Right atrium auricular region (tissue), 2 donors: ENCODE measurements around the gene PRDX1. TPM values are rescaled to one million over a fixed set of nuclear protein-coding genes. Genes with fewer than 3 reads are reported as not detected.
"Not testable (repeated sequence)": the region's sequence is repeated elsewhere in the genome, so short reads cannot be mapped to it uniquely, and the experiment has no call there.

Source experiments
- DNase-seq: peaks from one replicate; pipeline ENCODE4 v3.0.0-alpha.2; 2019; ENCODE audit warnings: low spot score
- H3K27ac ChIP-seq, 2 donors: fragments of 200-600 bp; sonication (generic); 1 replicate in 1 of 2; 2 replicates in 1 of 2; pipeline ENCODE4 v1.5.1; 2016 to 2019
- H3K27me3 ChIP-seq, 2 donors: fragments of 200-600 bp; sonication (generic); one replicate each; pipeline versions ENCODE4 v1.5.1 to v1.6.0; 2017 to 2019
- H3K36me3 ChIP-seq: fragments of 200-600 bp; sonication (generic); one replicate; pipeline ENCODE4 v1.5.1; 2016
- H3K4me1 ChIP-seq, 2 donors: fragments of 200-600 bp; sonication (generic); one replicate each; pipeline versions ENCODE4 v1.5.1 to v1.6.0; 2017 to 2019
- H3K4me3 ChIP-seq, 2 donors: fragments of 200-600 bp; sonication (generic); 1 replicate in 1 of 2; 2 replicates in 1 of 2; pipeline ENCODE4 v1.5.1; 2017 to 2019; ENCODE audit warnings: mild to moderate bottlenecking in 1 of 2, moderate library complexity in 1 of 2
- H3K9me3 ChIP-seq, 2 donors: fragments of 200-600 bp; sonication (generic); one replicate each; pipeline ENCODE4 v1.5.1; 2019
- total RNA-seq, 2 donors: library from RNA; depleted of rRNA; stranded (reverse); fragments of >200 nt; gene quantifications; one replicate each; pipeline ENCODE4 v1.1.0, GENCODE V29; 2016
- TF ChIP-seq, protein P1 (sequence below), 2 donors: fragments of 200-600 bp; sonication (generic); IDR thresholded peaks; one replicate each; pipeline ENCODE4 v1.5.1; 2019; ENCODE audit warnings: antibody characterized with exemption in 2 of 2

The PRDX1 gene
- total RNA-seq, 2 donors from 2014 or later, result 371 to 655 TPM

DNA sequence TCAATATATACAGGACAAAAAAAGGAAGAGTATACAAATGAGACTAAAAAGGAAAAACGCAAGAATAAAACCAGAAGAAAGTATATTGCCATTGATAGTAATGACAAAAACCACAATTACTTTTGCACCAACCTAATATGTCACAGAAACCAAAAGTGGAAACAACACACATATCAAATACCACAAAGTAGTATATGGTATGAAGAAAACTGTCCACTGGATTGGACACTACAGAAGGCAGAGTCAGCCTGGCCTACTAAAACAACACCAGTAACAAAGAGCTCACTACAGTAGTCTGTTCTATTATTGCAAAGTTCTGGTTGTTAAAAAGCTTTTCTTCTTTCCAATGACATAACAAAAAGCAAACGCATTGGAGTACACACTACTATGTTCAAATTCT, 48.4 kb downstream of the PRDX1 start:
- DNase-seq, result no peak
- TF ChIP-seq, protein P1, sequence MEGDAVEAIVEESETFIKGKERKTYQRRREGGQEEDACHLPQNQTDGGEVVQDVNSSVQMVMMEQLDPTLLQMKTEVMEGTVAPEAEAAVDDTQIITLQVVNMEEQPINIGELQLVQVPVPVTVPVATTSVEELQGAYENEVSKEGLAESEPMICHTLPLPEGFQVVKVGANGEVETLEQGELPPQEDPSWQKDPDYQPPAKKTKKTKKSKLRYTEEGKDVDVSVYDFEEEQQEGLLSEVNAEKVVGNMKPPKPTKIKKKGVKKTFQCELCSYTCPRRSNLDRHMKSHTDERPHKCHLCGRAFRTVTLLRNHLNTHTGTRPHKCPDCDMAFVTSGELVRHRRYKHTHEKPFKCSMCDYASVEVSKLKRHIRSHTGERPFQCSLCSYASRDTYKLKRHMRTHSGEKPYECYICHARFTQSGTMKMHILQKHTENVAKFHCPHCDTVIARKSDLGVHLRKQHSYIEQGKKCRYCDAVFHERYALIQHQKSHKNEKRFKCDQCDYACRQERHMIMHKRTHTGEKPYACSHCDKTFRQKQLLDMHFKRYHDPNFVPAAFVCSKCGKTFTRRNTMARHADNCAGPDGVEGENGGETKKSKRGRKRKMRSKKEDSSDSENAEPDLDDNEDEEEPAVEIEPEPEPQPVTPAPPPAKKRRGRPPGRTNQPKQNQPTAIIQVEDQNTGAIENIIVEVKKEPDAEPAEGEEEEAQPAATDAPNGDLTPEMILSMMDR (IDR thresholded peaks at IDR 0.05), result no peak

DNA sequence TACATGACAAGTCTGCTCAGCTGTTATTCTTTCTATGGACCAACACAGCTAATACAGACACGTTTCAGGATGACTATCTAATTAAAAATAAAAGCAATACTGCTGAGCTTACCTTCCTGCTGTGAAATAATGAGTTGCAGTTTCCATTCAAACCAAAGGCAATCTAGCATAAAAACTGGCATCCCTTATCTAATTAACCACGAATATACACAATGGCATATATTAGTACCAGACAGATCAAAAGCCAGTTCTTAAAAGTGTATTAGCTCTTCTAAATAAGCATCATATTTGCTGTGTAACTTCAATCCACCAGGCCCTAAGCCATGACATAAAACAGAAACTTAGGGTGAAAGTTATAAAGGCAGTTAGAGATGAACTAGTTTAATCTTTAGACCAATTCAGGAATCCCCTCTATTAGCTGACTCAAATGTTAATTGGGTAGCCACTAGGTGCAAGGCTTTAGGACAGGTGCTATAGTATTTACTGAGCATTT, 51.3 kb downstream of the PRDX1 start:
- H3K9me3 ChIP-seq, result no peaks in the 10 kb centered on the region
- DNase-seq, result no peak
- TF ChIP-seq, protein P1 (IDR thresholded peaks at IDR 0.05), result no peak
- H3K4me3 ChIP-seq, result no peak overlapping the region
- no peaks in the 10 kb centered on the region for H3K36me3 ChIP-seq
- H3K4me1 ChIP-seq, result no peaks in the 10 kb centered on the region
- no peaks in the 10 kb centered on the region for H3K27me3 ChIP-seq
- H3K27ac ChIP-seq, result no peak overlapping the region

More for the DNA sequence above, 48.4 kb downstream of the PRDX1 start:
- no peaks in the 10 kb centered on the region for H3K9me3 ChIP-seq
- no peaks in the 10 kb centered on the region for H3K4me1 ChIP-seq
- no peaks in the 10 kb centered on the region for H3K36me3 ChIP-seq
- no peak overlapping the region for H3K4me3 ChIP-seq
- H3K27me3 ChIP-seq, result no peaks in the 10 kb centered on the region
- no peak overlapping the region for H3K27ac ChIP-seq

DNA sequence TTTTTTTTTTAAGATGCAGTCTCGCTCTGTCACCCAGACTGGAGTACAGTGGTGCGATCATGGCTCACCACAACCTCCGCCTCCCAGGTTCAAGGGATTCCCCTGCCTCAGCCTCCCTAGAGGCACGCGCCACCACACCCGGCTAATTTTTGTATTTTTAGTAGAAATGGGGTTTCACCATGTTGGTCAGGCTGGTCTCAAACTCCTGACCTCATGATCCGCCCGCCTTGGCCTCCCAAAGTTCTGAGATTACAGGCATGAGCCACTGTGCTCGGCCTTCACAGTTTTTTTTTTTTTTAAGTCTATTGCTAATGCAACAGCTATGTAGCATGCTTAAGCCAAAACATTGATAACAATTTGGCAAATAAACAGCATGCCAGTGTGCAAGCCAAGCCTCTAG, 54.3 kb downstream of the PRDX1 start:
- H3K27me3 ChIP-seq, H3K9me3 ChIP-seq, H3K4me1 ChIP-seq, DNase-seq, H3K4me3 ChIP-seq, H3K36me3 ChIP-seq, H3K27ac ChIP-seq: not testable (repeated sequence)

DNA sequence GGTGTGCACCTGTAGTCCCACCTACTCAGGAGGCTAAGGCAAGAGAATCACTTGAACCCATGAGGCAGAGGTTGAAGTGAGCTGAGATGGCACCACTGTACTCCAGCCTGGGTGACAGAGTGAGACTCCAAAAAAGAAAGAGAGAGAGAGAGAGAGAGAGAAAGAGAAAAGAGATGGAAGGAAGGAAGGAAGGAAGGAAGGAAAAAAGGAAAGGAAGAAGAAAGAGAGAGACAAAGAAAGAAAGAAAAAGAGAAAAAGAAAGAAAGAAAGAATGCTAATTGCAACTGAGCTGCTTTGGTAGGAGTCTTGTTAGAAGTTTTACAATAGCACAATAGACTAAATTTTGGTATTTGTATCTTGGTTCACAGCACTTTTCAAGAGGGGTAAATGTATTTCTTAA, 56.4 kb downstream of the PRDX1 start:
- no peaks in the 10 kb centered on the region for H3K4me1 ChIP-seq
- no peak overlapping the region for H3K27ac ChIP-seq
- H3K36me3 ChIP-seq, result no peaks in the 10 kb centered on the region
- no peak overlapping the region for H3K4me3 ChIP-seq
- TF ChIP-seq, protein P1 (IDR thresholded peaks at IDR 0.05), result no peak
- H3K9me3 ChIP-seq, result no peaks in the 10 kb centered on the region
- no peaks in the 10 kb centered on the region for H3K27me3 ChIP-seq
- no peak for DNase-seq

Other genes with a start within 250 kb of the PRDX1 start
- gene HPDL, start 195.0 kb downstream of the PRDX1 start, total RNA-seq, result not detected
- 1 to 10 TPM; 5.4 to 6.8 TPM for gene TOE1, start 181.7 kb downstream of the PRDX1 start, total RNA-seq
- gene MUTYH, start 181.4 kb downstream of the PRDX1 start, total RNA-seq, result 10 to 100 TPM in 1 of 2 donors, 1 to 10 TPM in 1; 4.2 to 11.1 TPM
- gene TESK2, start 30.7 kb downstream of the PRDX1 start, total RNA-seq, result 1 to 10 TPM; 2.8 to 3.5 TPM
- 1 to 10 TPM; 1.4 to 1.9 TPM for gene CCDC163, start 21.8 kb downstream of the PRDX1 start, total RNA-seq
- gene MMACHC, start 21.6 kb downstream of the PRDX1 start, total RNA-seq, result 10 to 100 TPM in 1 of 2 donors, 1 to 10 TPM in 1; 9.8 to 13.7 TPM
- 10 to 100 TPM; 47.2 to 53.3 TPM for gene AKR1A1, start 28.9 kb upstream of the PRDX1 start, total RNA-seq
- 10 to 100 TPM; 30.6 to 32.3 TPM for gene NASP, start 62.2 kb upstream of the PRDX1 start, total RNA-seq
- under 1 TPM; 0.39 to 0.52 TPM for gene CCDC17, start 102.2 kb upstream of the PRDX1 start, total RNA-seq
- 100 to 1,000 TPM in 1 of 2 donors, 10 to 100 TPM in 1; 77.3 to 106 TPM for gene GPBP1L1, start 164.6 kb upstream of the PRDX1 start, total RNA-seq
- gene TMEM69, start 166.3 kb upstream of the PRDX1 start, total RNA-seq, result 10 to 100 TPM; 27.7 to 38.2 TPM
- 1 to 10 TPM; 7.2 to 8.2 TPM for gene IPP, start 228.8 kb upstream of the PRDX1 start, total RNA-seq